PC-3 (cell line): Measurements from ENCODE around the gene DNM3. TPM values are rescaled to one million over a fixed set of nuclear protein-coding genes. Genes with fewer than 3 reads are reported as not detected.

Experiments
- ATAC-seq: fragments of 200-7000 bp; cut with Tn5 transposase; 2 replicates; pipeline ENCODE4 v1.9.1; 2020; ENCODE audit warnings: mild to moderate bottlenecking, moderate library complexity
- BruUV-seq: library from RNA; stranded (reverse); fragments of 400-500 nt; replicated peaks from 2 replicates; lab custom pipeline; 2021; lab: Mats Ljungman, UMichigan
- CTCF ChIA-PET: fragments of 300-600 bp; sonication (Branson Sonifier 250); formaldehyde crosslinking; loops from one replicate; lab custom pipeline; 2022; ENCODE audit warnings: antibody characterized with exemption; lab: Charles Lee
- POLR2A ChIA-PET: fragments of 300-600 bp; sonication (Branson Sonifier 250); formaldehyde crosslinking; loops from one replicate; lab custom pipeline; 2022; ENCODE audit warnings: antibody characterized with exemption; ENCODE audit not compliant: unreplicated experiment; lab: Charles Lee
- DNase-seq: peaks from one replicate; pipeline ENCODE4 v3.0.0-alpha.2; 2015
- H2AFZ ChIP-seq: fragments of 300-600 bp; sonication (generic); 2 replicates; pipeline ENCODE4 v1.6.0; 2016; ENCODE audit warnings: antibody characterized with exemption, low read length
- H3F3A ChIP-seq: fragments of 300-600 bp; sonication (generic); one replicate; pipeline ENCODE4 v1.6.0; 2017; ENCODE audit warnings: antibody characterized with exemption, low read length, control low read depth, mild to moderate bottlenecking; ENCODE audit not compliant: unreplicated experiment
- H3K27ac ChIP-seq: fragments of 300-600 bp; sonication (generic); 2 replicates; pipeline ENCODE4 v1.5.1; 2016; ENCODE audit warnings: mild to moderate bottlenecking, low read length
- H3K27me3 ChIP-seq: fragments of 300-600 bp; sonication (generic); 2 replicates; pipeline ENCODE4 v1.6.1; 2016; ENCODE audit warnings: low read length, mixed read lengths
- H3K36me3 ChIP-seq: fragments of 300-600 bp; sonication (generic); 2 replicates; pipeline ENCODE4 v1.6.1; 2016; ENCODE audit warnings: low read depth, mixed run types, low read length, mixed read lengths
- H3K4me1 ChIP-seq: fragments of 300-600 bp; sonication (generic); 2 replicates; pipeline ENCODE4 v1.5.1; 2016; ENCODE audit warnings: low read length; ENCODE audit not compliant: insufficient read depth
- H3K4me2 ChIP-seq: fragments of 300-600 bp; sonication (generic); 2 replicates; pipeline ENCODE4 v1.6.0; 2016; ENCODE audit warnings: low read length
- H3K4me3 ChIP-seq: fragments of 300-600 bp; sonication (generic); 2 replicates; pipeline ENCODE4 v1.5.1; 2016; ENCODE audit warnings: mild to moderate bottlenecking, low read length, mixed read lengths
- H3K79me2 ChIP-seq: fragments of 300-600 bp; sonication (generic); 2 replicates; pipeline ENCODE4 v1.6.1; 2017; ENCODE audit warnings: low read length, mixed read lengths
- H3K9ac ChIP-seq: fragments of 300-600 bp; sonication (generic); 2 replicates; pipeline ENCODE4 v1.6.0; 2016; ENCODE audit warnings: mild to moderate bottlenecking, low read length
- H3K9me2 ChIP-seq: fragments of 300-600 bp; sonication (generic); replicated peaks from 2 replicates; pipeline ENCODE4 v1.6.1; 2016; ENCODE audit warnings: mixed run types, low read length, mixed read lengths
- H3K9me3 ChIP-seq: fragments of 300-600 bp; sonication (generic); 2 replicates; pipeline ENCODE4 v1.6.1; 2016; ENCODE audit warnings: low read length, mixed read lengths
- H4K20me1 ChIP-seq: fragments of 300-600 bp; sonication (generic); 2 replicates; pipeline ENCODE4 v1.6.1; 2016; ENCODE audit warnings: low read length, mixed read lengths
- CTCF ChIP-seq: fragments of 300-600 bp; sonication (generic); conservative IDR thresholded peaks from 2 replicates; pipeline ENCODE4 v1.5.1; 2017; ENCODE audit warnings: antibody characterized with exemption, low read depth, mild to moderate bottlenecking, low read length
- EZH2 ChIP-seq: fragments of 300-600 bp; sonication (generic); IDR thresholded peaks from one replicate; pipeline ENCODE4 v1.6.1; 2017; ENCODE audit warnings: antibody characterized with exemption, mild to moderate bottlenecking, low read length; ENCODE audit not compliant: unreplicated experiment
- EZH2phosphoT487 ChIP-seq: fragments of 300-600 bp; sonication (generic); IDR thresholded peaks from 2 replicates; pipeline ENCODE4 v1.6.1; 2018; ENCODE audit warnings: mild to moderate bottlenecking, antibody characterized with exemption, low read length, borderline replicate concordance
- intact Hi-C: fragments of 100-400 bp; cut with micrococcal nuclease; formaldehyde crosslinking; loops from 2 replicates; pipeline ENCODE4 v1.9.0; 2023
- total RNA-seq: library from RNA; depleted of rRNA; stranded (reverse); fragments of >200 nt; gene quantifications from 2 replicates; pipeline ENCODE4 v1.2.3, GENCODE V29; 2014

Gene DNM3
- total RNA-seq, 1 experiment from 2014 or later: 0.98 TPM

DNA sequence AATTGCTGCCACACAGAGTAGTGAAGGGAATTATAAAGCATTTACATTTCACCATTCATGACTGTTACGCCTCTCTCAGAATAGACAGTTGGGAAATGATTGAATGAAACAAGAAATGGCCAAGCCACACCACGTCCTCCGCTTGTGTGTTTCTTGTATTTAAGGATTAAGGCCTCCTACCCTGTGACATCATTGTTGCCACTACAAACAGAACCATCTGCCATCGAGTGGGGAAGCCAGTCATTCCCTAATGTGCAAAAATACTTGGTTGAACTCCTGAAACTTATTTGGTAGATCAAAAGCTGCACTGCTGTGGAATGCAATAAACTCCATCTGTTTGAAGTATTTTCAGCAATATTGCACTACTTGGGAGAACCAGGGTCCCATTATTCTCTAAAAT lies 480.2 kb downstream of the DNM3 start:
- no peak for TF ChIP-seq CTCF
- no peak for TF ChIP-seq EZH2phosphoT487
- TF ChIP-seq EZH2: no peak
- Histone ChIP-seq H3K36me3 (no peaks in the 10 kb centered on the region), H3K4me3 (no peak overlapping the region; the same call in 1 of the 2 replicates), H3K9ac (no peak overlapping the region; the same call in 1 of the 2 replicates), H3K4me2 (peak overlapping the region; percentile 80), H3K79me2 (no peaks in the 10 kb centered on the region), H2AFZ (0 out of 2 replicates have a peak overlapping the region, but pooled peaks have one; percentile 1), H3K9me3 (no peaks in the 10 kb centered on the region), H3F3A (peaks cover 11% of the 10 kb centered on the region), H3K27me3 (no peaks in the 10 kb centered on the region), H3K4me1 (peaks cover 53% of the 10 kb centered on the region), H4K20me1 (no peaks in the 10 kb centered on the region), H3K9me2 (no peaks in the 10 kb centered on the region), H3K27ac (peak overlapping the region; percentile 88)
- ChIA-PET POLR2A (interaction anchor here (0.6 kb wide), 2 partner anchors 52 to 282 kb away, joined by 3 read pairs; no protein-coding TSS in a partner anchor), CTCF (interaction anchor here (0.6 to 1.6 kb wide), 3 partner anchors 37 to 173 kb away, joined by 3 to 6 read pairs (median 4); no protein-coding TSS in a partner anchor)
- no peak for ATAC-seq
- BruUV-seq: no TSS peak
- peak; percentile 31 for DNase-seq
- intact Hi-C loops: no loop called here

GRCh38 chr1:172322219-172323061 lies 481.1 kb downstream of the DNM3 start:
- ChIA-PET POLR2A (interaction anchor here (0.6 to 0.9 kb wide), 7 partner anchors 29 to 300 kb away, joined by 3 to 26 read pairs (median 5); no protein-coding TSS in a partner anchor), CTCF (interaction anchor here (0.6 to 1.6 kb wide), 6 partner anchors 36 to 281 kb away, joined by 3 to 9 read pairs (median 4); no protein-coding TSS in a partner anchor)
- no peaks in the 10 kb centered on the region for H3K9me2 ChIP-seq
- H3F3A ChIP-seq: peaks cover 11% of the 10 kb centered on the region
- TSS peak; percentile 79 for BruUV-seq
- H3K4me3 ChIP-seq: peak overlapping the region; percentile 57
- H3K9me3 ChIP-seq: no peaks in the 10 kb centered on the region
- ATAC-seq (peak; percentile 76), DNase-seq (peak; percentile 97)
- peak overlapping the region; percentile 46 for H3K9ac ChIP-seq
- no peaks in the 10 kb centered on the region for H4K20me1 ChIP-seq
- TF ChIP-seq EZH2: no peak
- TF ChIP-seq CTCF: peak; percentile 37; the same call in 1 of the 2 replicates
- TF ChIP-seq EZH2phosphoT487: no peak
- peak overlapping the region; percentile 88 for H3K27ac ChIP-seq
- no peaks in the 10 kb centered on the region for H3K79me2 ChIP-seq
- no peaks in the 10 kb centered on the region for H3K36me3 ChIP-seq
- peak overlapping the region; percentile 80 for H2AFZ ChIP-seq
- intact Hi-C loops: loop anchor here (1.0 to 2.0 kb wide), 3 partner anchors 56 to 282 kb away; no protein-coding TSS in a partner anchor
- H3K4me1 ChIP-seq: peaks cover 53% of the 10 kb centered on the region
- H3K4me2 ChIP-seq: peak overlapping the region; percentile 80
- H3K27me3 ChIP-seq: no peaks in the 10 kb centered on the region
